ENCODE measurements around the gene UNC13B.

Gene UNC13B

DNA sequence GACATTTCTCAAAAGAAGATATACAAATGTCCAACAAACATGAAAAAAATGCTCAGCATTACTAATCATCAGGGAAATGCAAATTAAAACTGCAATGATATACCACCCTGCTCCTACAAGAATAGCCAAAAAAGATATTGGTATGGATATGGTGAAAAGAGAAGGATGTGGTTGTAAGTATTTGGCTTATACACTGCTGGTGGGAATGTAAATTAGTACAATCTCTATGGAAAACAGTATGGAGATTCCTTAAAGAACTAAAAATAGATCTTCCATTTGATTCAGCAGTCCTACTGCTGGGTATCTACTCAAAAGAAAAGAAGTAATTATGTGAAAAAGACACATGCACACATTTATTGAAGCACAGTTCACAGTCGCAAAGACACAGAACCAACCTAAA, 260.5 kb downstream of the UNC13B start:
- peaks cover 2% of the 10 kb centered on the region for H3K27me3 ChIP-seq (ENCODE audit: insufficient read depth, poor library complexity, severe bottlenecking)
- H3K4me1 ChIP-seq (ENCODE audit: insufficient read depth, poor library complexity, severe bottlenecking) = no peaks in the 10 kb centered on the region
- no peak overlapping the region for H3K4me3 ChIP-seq (ENCODE audit: severe bottlenecking)
- no peaks in the 10 kb centered on the region for H3K9me3 ChIP-seq (ENCODE audit: severe bottlenecking)
- H3K27ac ChIP-seq (ENCODE audit: poor library complexity, severe bottlenecking) = no peak overlapping the region
- TF ChIP-seq, protein P1, sequence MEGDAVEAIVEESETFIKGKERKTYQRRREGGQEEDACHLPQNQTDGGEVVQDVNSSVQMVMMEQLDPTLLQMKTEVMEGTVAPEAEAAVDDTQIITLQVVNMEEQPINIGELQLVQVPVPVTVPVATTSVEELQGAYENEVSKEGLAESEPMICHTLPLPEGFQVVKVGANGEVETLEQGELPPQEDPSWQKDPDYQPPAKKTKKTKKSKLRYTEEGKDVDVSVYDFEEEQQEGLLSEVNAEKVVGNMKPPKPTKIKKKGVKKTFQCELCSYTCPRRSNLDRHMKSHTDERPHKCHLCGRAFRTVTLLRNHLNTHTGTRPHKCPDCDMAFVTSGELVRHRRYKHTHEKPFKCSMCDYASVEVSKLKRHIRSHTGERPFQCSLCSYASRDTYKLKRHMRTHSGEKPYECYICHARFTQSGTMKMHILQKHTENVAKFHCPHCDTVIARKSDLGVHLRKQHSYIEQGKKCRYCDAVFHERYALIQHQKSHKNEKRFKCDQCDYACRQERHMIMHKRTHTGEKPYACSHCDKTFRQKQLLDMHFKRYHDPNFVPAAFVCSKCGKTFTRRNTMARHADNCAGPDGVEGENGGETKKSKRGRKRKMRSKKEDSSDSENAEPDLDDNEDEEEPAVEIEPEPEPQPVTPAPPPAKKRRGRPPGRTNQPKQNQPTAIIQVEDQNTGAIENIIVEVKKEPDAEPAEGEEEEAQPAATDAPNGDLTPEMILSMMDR (IDR thresholded peaks at IDR 0.05; ENCODE audit: poor library complexity, severe bottlenecking) = no peak
- H3K36me3 ChIP-seq (ENCODE audit: low read depth) = no peaks in the 10 kb centered on the region
- ATAC-seq (ENCODE audit: low read depth) = no peak
- DNase-seq (ENCODE audit: low spot score) = no peak

DNA sequence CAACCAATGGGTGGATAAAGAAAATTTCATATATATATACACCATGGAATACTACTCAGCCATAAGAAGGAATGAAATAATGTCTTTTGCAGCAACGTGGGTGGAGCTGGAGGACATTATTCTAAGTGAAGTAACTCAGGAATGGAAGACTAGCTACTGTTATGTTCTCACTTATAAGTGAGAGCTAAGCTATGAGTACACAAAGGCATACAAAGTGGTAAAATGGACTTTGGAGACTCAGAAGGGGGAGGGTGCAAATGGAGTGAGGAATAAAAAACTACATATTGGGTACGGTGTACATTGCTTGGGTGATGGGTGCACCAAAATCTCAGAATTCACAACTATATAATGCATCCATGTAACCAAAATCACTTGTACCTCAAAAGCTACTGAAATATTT, 260.9 kb downstream of the UNC13B start:
- DNase-seq (ENCODE audit: low spot score) = no peak
- H3K36me3 ChIP-seq (ENCODE audit: low read depth) = no peaks in the 10 kb centered on the region
- TF ChIP-seq, protein P1 (IDR thresholded peaks at IDR 0.05; ENCODE audit: poor library complexity, severe bottlenecking) = no peak
- peaks cover 2% of the 10 kb centered on the region for H3K27me3 ChIP-seq (ENCODE audit: insufficient read depth, poor library complexity, severe bottlenecking)
- H3K27ac ChIP-seq (ENCODE audit: poor library complexity, severe bottlenecking) = no peak overlapping the region
- H3K4me3 ChIP-seq (ENCODE audit: severe bottlenecking) = no peak overlapping the region
- H3K9me3 ChIP-seq (ENCODE audit: severe bottlenecking) = no peaks in the 10 kb centered on the region
- no peak for ATAC-seq (ENCODE audit: low read depth)
- no peaks in the 10 kb centered on the region for H3K4me1 ChIP-seq (ENCODE audit: insufficient read depth, poor library complexity, severe bottlenecking)

DNA sequence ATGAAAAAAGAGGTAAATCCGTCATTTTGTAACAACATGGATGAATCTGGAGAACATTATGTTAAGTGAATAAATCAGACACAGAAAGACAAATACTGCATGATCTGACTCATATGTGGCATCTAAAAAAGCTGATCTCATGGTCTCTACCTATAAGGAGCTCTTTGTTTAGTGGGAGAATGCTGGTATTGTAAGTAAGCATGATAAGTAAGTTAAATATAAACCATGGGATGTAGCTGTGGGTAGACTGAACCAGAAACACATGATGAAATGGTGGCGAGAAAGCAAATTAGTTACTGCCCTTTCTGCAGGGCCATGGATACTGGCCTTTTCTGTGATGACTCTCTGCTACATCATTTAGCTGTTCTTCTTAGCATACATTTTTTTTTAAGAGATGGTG, 261.7 kb downstream of the UNC13B start:
- Histone ChIP-seq H3K36me3 (ENCODE audit: low read depth) (no peaks in the 10 kb centered on the region), H3K4me3 (ENCODE audit: severe bottlenecking) (no peak overlapping the region), H3K4me1 (ENCODE audit: insufficient read depth, poor library complexity, severe bottlenecking) (no peaks in the 10 kb centered on the region), H3K27me3 (ENCODE audit: insufficient read depth, poor library complexity, severe bottlenecking) (peaks cover 2% of the 10 kb centered on the region), H3K9me3 (ENCODE audit: severe bottlenecking) (no peaks in the 10 kb centered on the region), H3K27ac (ENCODE audit: poor library complexity, severe bottlenecking) (no peak overlapping the region)
- DNase-seq (ENCODE audit: low spot score) (no peak), ATAC-seq (ENCODE audit: low read depth) (peak; percentile 25; the same call in 1 of the 3 replicates)
- TF ChIP-seq, protein P1 (IDR thresholded peaks at IDR 0.05; ENCODE audit: poor library complexity, severe bottlenecking) = no peak

DNA sequence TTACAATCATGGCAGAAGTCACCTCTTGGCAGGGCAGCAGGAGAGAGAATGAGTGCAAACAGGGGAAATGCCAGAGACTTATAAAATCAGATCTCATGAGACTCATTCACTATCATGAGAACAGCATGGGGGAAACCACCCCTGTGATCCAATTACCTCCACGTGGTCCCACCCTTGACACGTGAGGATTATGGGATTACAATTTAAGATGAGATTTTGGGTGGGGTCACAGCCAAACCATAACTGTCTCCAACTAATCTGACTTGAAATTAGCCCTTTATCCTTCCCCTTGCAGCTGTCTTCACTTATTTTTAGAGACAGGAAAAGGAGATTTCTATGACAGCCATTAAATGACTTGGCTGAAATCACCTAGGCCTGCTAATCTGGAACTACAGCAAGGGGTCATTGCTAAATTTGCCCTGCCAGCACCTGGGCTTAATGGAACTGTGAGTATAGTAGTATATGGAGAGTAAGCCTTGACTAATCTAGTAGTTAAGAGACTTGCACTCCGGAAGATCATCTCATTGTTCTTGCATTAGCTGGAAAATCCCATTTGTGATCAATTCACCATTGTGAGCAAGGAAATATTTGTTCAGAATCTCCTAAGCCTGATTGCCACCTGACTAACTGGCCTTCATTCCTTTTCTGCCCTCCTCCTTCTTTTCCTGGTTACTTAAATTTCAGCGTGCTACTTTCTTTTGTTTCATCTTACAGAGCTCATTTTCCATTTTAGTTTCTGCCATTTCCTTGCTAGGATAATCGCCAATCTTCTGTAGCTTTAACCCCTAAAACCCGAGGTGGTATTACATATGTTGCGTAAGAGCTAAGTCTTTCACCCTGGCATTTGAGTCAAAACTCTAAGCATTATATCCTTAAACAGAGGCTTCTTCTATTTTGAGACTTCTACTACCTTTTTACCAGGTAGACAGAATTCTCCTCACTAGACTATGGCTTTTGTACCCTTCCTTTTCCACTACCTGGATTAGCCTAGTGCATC, 262.8 kb downstream of the UNC13B start:
- no peaks in the 10 kb centered on the region for H3K36me3 ChIP-seq (ENCODE audit: low read depth)
- peaks cover 2% of the 10 kb centered on the region for H3K27me3 ChIP-seq (ENCODE audit: insufficient read depth, poor library complexity, severe bottlenecking)
- H3K27ac ChIP-seq (ENCODE audit: poor library complexity, severe bottlenecking) = no peak overlapping the region
- H3K4me3 ChIP-seq (ENCODE audit: severe bottlenecking) = no peak overlapping the region
- H3K4me1 ChIP-seq (ENCODE audit: insufficient read depth, poor library complexity, severe bottlenecking) = no peaks in the 10 kb centered on the region
- DNase-seq (ENCODE audit: low spot score) = no peak
- TF ChIP-seq, protein P1 (IDR thresholded peaks at IDR 0.05; ENCODE audit: poor library complexity, severe bottlenecking) = no peak
- ATAC-seq (ENCODE audit: low read depth) = no peak
- no peaks in the 10 kb centered on the region for H3K9me3 ChIP-seq (ENCODE audit: severe bottlenecking)

DNA sequence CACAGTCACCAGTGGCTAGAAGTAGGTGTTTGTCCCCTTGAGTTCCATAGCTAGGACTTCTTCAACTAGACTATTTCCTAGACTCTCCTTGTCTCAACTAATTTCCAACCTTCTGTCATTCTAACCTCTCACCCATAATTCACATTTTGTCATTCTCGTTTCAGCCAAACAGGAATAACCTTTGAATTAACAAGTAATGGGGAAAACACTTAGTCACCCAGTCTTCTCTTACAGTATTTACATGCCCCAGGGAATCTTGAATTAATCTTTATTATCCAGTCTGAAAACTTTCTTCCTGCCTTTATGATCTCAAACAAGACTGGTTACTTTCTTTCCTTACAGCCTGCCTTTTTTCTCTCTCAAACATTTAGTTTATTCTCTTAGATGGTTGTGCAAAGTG, 264.8 kb downstream of the UNC13B start:
- Histone ChIP-seq H3K27ac (ENCODE audit: poor library complexity, severe bottlenecking) (no peak overlapping the region), H3K4me3 (ENCODE audit: severe bottlenecking) (no peak overlapping the region), H3K9me3 (ENCODE audit: severe bottlenecking) (no peaks in the 10 kb centered on the region), H3K27me3 (ENCODE audit: insufficient read depth, poor library complexity, severe bottlenecking) (peaks cover 2% of the 10 kb centered on the region), H3K4me1 (ENCODE audit: insufficient read depth, poor library complexity, severe bottlenecking) (peaks cover under 1% of the 10 kb centered on the region), H3K36me3 (ENCODE audit: low read depth) (no peaks in the 10 kb centered on the region)
- TF ChIP-seq, protein P1 (IDR thresholded peaks at IDR 0.05; ENCODE audit: poor library complexity, severe bottlenecking) = no peak
- DNase-seq (ENCODE audit: low spot score) (no peak), ATAC-seq (ENCODE audit: low read depth) (no peak)
